Stomach smooth muscle (tissue), 2 donors: ENCODE data around the gene IDE.
"Not testable (repeated sequence)": the region's sequence is repeated elsewhere in the genome, so short reads cannot be mapped to it uniquely, and the experiment has no call there.

ENCODE experiments used
- H3K27ac ChIP-seq: one replicate; pipeline ENCODE4 v1.7.0; 2013; ENCODE audit warnings: mild to moderate bottlenecking, low read length, inconsistent platforms
- H3K27me3 ChIP-seq, 2 donors: one replicate each; pipeline ENCODE4 v1.7.0; 2013; ENCODE audit warnings: low read length in 2 of 2; ENCODE audit not compliant: insufficient read depth in 2 of 2, control insufficient read depth in 1 of 2
- H3K36me3 ChIP-seq, 2 donors: one replicate each; pipeline ENCODE4 v1.7.0; 2013; ENCODE audit warnings: low read length in 2 of 2; ENCODE audit not compliant: control insufficient read depth in 2 of 2, insufficient read depth in 2 of 2
- H3K4me1 ChIP-seq: one replicate; pipeline ENCODE4 v1.7.0; 2013; ENCODE audit warnings: low read length; ENCODE audit not compliant: control insufficient read depth, insufficient read depth
- H3K4me3 ChIP-seq, 2 donors: one replicate each; pipeline ENCODE4 v1.7.0; 2013; ENCODE audit warnings: low read length in 2 of 2
- H3K9ac ChIP-seq, 2 donors: one replicate each; pipeline ENCODE4 v1.7.0; 2013; ENCODE audit warnings: low read length in 2 of 2, mild to moderate bottlenecking in 1 of 2
- H3K9me3 ChIP-seq, 2 donors: one replicate each; pipeline ENCODE4 v1.7.0; 2013; ENCODE audit warnings: low read length in 2 of 2; ENCODE audit not compliant: control insufficient read depth in 2 of 2
- donor health status: healthy.
- donor health status: Pancreatic carcinoma.

The IDE gene

DNA sequence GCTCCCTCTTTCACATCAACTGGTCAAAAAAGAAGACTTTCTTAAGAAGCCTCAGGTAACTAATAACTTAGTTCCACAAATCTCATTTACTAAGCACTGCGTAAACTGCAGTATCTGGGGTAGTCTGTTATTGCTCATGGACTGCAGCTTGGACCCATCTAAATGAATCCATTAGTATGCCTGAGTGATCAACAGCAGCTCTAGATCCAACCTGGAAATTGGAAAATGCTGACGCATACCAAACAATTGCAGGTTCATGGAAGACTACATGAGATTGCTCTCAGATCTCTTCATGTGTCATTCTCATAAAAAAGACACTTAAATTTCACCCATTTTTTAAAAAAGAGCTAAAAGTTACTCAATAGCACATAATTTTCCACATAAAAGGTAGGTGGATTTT lies 121.6 kb downstream of the IDE start:
- H3K36me3 ChIP-seq = peaks cover 19 to 21% of the 10 kb centered on the region in 2 donors
- H3K9me3 ChIP-seq = no peaks in the 10 kb centered on the region
- H3K9ac ChIP-seq = no peak overlapping the region
- no peaks in the 10 kb centered on the region for H3K4me1 ChIP-seq
- H3K4me3 ChIP-seq = no peak overlapping the region
- no peak overlapping the region for H3K27ac ChIP-seq
- no peaks in the 10 kb centered on the region for H3K27me3 ChIP-seq

DNA sequence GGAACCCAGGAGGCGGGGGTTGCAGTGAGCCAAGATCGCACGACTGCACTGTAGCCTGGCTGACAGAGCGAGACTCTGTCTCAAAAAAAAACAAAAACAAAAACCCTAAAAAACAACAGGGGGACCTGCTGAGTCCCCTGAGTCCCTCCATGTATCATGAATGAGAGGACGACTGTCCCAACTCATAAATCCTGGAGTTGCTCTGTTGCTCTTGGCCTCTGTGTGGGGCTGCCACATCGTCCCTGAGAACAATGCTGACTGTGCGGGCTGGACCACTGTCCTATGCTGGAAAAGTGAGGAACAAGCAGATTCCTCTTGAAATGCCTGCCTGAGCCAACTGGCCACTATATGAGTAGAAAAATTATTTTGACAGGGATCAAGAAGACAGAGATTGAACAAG lies 122.5 kb downstream of the IDE start:
- no peaks in the 10 kb centered on the region for H3K27me3 ChIP-seq
- H3K4me1 ChIP-seq = no peaks in the 10 kb centered on the region
- H3K27ac ChIP-seq = no peak overlapping the region
- H3K4me3 ChIP-seq = no peak overlapping the region
- no peaks in the 10 kb centered on the region for H3K9me3 ChIP-seq
- H3K9ac ChIP-seq = no peak overlapping the region
- peaks cover 15 to 21% of the 10 kb centered on the region in 2 donors for H3K36me3 ChIP-seq

DNA sequence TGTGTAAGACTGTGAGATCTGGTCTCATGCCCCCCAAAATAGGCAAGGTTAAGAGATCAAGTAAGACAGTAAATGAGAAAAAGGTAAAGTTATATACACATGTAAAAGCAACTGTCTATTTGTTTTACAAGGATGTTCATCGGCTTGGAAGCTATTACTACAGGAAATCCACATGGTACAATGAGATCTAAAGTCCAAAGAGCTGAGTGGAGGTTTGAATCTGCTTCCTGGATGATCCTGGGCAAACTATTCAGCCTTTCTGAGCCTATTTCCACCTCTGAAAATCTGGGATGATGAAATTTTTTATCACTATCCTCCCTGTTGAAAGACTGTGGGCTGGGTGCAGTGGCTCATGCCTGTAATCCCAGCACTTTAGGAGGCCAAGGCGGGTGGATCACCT lies 123.0 kb downstream of the IDE start:
- Histone ChIP-seq H3K4me3 (no peak overlapping the region), H3K36me3 (peaks cover 15 to 18% of the 10 kb centered on the region in 2 donors), H3K9me3 (no peaks in the 10 kb centered on the region), H3K4me1 (no peaks in the 10 kb centered on the region), H3K27me3 (no peaks in the 10 kb centered on the region), H3K9ac (no peak overlapping the region), H3K27ac (no peak overlapping the region)

DNA sequence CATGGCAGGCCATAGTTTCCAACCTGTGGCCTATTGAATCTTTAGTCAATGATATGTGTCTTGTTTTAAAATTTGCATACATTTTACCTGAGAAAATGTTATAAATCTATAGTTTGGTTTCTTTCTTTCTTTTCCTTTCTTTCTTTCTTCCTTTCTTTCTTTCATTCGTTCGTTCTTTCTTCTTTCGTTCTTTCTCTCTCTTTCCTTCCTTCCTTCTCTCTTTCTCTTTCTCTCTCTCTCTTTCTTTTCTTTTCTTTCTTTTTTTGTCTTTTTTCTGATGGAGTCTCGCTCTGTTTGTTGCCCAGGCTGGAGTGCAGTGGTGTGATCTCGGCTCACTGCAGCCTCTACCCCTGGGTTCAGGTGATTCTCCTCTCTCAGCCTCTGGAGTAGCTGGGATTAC lies 133.3 kb downstream of the IDE start:
- H3K4me3 ChIP-seq = no peak overlapping the region
- no peaks in the 10 kb centered on the region for H3K27me3 ChIP-seq
- H3K27ac ChIP-seq = no peak overlapping the region
- H3K9me3 ChIP-seq = no peaks in the 10 kb centered on the region
- H3K4me1 ChIP-seq = no peaks in the 10 kb centered on the region
- no peak overlapping the region for H3K9ac ChIP-seq
- no peaks in the 10 kb centered on the region for H3K36me3 ChIP-seq

DNA sequence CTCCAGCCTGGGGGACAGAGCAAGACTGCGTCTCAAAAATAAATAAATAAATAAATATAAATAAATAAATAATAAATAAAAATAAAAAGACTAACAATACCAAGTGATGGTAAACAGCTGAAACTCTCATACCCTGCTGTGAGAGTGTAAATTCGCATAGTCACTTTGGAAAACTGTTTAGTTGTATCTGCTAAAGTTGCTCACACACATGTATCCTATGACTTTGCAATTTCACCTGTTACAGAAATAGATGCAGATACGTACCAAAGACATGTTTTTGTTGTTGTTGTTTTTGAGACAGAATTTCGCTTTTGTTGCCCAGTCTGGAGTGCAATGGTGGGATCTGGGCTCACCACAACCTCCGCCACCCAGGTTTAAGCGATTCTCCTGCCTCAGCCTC lies 135.7 kb downstream of the IDE start:
- Histone ChIP-seq H3K4me3 (no peak overlapping the region), H3K9ac (no peak overlapping the region), H3K4me1 (no peaks in the 10 kb centered on the region), H3K9me3 (no peaks in the 10 kb centered on the region), H3K27me3 (no peaks in the 10 kb centered on the region), H3K27ac (no peak overlapping the region), H3K36me3 (no peaks in the 10 kb centered on the region)

DNA sequence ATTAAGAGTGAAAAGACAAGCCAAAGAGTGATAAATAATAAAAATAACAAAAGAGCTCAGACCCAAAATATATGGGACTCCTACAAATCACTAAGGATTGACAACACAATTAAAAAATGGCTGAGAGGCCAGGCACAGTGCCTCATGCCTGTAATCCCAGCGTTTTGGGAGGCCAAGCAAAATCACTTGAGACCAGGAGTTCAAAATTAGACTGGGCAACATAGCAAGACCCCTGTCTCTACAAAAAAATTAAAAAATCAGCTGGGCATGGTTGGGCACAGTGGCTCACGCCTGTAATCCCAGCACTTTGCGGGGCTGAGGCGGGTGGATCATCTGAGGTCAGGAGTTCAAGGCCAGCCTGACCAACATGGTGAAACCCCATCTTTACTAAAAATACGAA lies 137.3 kb downstream of the IDE start:
- Histone ChIP-seq H3K36me3 (no peaks in the 10 kb centered on the region), H3K27me3 (no peaks in the 10 kb centered on the region), H3K4me3 (no peak overlapping the region), H3K9me3 (no peaks in the 10 kb centered on the region), H3K9ac (no peak overlapping the region), H3K27ac (no peak overlapping the region), H3K4me1 (no peaks in the 10 kb centered on the region)

DNA sequence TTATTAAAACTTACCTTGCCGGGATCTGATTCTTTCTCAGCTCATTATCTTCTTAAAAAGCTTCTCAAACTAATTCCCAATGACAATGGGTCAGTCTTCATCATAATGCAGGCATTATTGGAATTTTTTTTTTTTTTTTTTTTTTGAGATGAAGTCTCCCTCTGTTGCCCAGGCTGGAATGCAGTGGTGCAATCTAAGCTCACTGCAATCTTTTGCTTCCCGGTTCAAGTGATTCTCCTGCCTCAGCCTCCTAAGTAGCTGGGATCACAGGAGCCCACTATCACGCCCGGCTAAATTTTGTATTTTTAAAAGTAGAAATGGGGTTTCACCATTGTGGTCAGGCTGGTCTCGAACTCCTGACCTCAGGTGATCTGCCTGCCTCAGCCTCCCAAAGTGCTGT lies 137.8 kb downstream of the IDE start:
- not testable (repeated sequence) for H3K9me3 ChIP-seq, H3K27me3 ChIP-seq, H3K4me1 ChIP-seq, H3K36me3 ChIP-seq, H3K27ac ChIP-seq, H3K9ac ChIP-seq, H3K4me3 ChIP-seq

DNA sequence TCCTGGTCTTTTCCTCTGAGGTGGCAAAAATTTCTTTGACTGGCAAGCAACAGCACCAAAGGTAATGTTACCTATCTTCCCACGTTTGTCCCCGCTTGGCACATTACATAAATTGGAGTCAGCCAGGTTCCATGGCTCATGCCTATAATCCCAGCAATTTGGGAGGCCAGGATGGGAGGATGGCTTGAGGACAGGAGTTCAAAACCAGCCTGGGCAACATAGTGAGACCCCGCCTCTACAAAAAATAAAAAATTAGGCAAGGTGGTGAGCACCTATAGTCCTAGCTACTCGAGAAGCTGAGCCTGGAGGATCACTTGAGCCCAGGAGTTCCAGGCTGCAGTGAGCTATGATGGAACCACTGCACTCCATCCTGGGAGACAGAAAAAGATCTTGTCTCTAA lies 139.5 kb downstream of the IDE start:
- Histone ChIP-seq H3K4me3 (no peak overlapping the region), H3K9ac (no peak overlapping the region), H3K27ac (no peak overlapping the region), H3K27me3 (no peaks in the 10 kb centered on the region), H3K4me1 (peaks cover 3% of the 10 kb centered on the region), H3K36me3 (no peaks in the 10 kb centered on the region), H3K9me3 (no peaks in the 10 kb centered on the region)

DNA sequence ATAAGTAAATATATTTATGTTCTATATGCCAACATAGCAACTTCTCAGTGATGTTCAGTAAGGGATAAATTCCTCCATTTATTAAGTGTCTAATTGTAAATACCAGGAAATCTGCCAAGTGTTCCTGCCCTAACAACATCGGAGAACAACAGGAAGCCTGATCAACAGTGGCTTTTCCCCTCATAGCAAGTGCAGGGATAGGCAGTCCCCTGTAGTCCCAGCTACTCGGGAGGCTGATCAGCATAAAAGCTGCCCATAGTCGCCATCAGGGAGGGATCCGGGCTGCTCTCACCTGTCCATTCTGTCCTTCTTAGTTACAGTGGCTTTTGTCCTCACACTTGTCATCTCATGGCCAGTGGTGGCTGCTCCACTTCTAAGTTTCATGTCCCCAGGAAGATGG lies 141.3 kb downstream of the IDE start:
- Histone ChIP-seq H3K9ac (no peak overlapping the region), H3K36me3 (no peaks in the 10 kb centered on the region), H3K9me3 (no peaks in the 10 kb centered on the region), H3K4me1 (peaks cover 3% of the 10 kb centered on the region), H3K27ac (no peak overlapping the region), H3K4me3 (no peak overlapping the region), H3K27me3 (no peaks in the 10 kb centered on the region)

DNA sequence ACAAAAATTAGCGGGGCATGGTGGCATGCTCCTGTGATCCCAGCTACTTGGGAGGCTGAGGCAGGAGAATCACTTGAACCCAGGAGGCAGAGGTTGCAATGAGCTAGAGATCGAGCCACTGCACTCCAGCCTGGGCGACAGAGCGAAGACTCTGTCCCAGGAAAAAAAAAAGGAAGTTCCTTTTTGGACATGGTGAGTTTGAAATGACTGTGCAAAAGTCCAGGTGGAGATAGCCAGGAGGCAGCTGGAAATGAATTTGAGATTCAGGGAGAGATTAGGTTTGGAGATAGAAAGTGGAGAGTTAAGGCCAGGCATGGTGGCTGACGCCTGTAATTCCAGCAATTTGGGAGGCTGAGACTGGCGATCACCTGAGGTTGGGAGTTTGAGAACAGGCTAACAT lies 143.8 kb downstream of the IDE start:
- H3K27ac ChIP-seq = no peak overlapping the region
- H3K9me3 ChIP-seq = no peaks in the 10 kb centered on the region
- peaks cover 3% of the 10 kb centered on the region for H3K4me1 ChIP-seq
- no peak overlapping the region for H3K4me3 ChIP-seq
- no peaks in the 10 kb centered on the region for H3K27me3 ChIP-seq
- no peaks in the 10 kb centered on the region for H3K36me3 ChIP-seq
- no peak overlapping the region for H3K9ac ChIP-seq

DNA sequence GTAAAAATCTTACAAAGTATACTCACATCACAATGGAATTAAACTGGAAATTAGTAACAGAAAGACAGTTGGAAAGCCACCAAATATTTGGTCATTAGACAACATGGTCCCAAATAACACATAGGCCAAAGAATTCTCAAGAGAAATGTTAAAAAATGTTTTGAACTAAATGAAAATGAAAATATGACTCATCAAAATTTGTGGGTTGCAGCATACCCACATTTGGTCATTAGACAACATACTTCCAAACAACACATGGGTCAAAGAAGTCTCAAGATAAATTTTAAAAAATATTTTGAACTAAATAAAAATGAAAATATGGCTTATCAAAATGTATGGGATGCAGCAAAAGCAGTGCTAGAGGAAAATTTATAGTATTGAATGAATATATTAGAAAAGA lies 152.3 kb downstream of the IDE start:
- no peaks in the 10 kb centered on the region for H3K9me3 ChIP-seq

More for the DNA sequence above, 152.3 kb downstream of the IDE start:
- Histone ChIP-seq H3K4me3 (no peak overlapping the region), H3K27me3 (peaks cover 11 to 22% of the 10 kb centered on the region in 2 donors), H3K4me1 (peaks cover 5% of the 10 kb centered on the region), H3K27ac (no peak overlapping the region), H3K36me3 (no peaks in the 10 kb centered on the region), H3K9ac (no peak overlapping the region)
